Cardiac muscle cell (in vitro differentiated cells and primary cell): Measurements from ENCODE around the gene NUP107. TPM values are rescaled to one million over a fixed set of nuclear protein-coding genes. Genes with fewer than 3 reads are reported as not detected.
"Not testable (repeated sequence)": the region's sequence is repeated elsewhere in the genome, so short reads cannot be mapped to it uniquely, and the experiment has no call there.

Source experiments
- DNase-seq, 2 donors: peaks; one replicate each; pipeline versions ENCODE4 v3.0.0 to v3.0.0-alpha.2; 2010 to 2017; ENCODE audit warnings: low read depth in 1 of 2, low spot score in 1 of 2
- H3K27ac ChIP-seq: fragments of 200-600 bp; sonication (generic); 2 replicates; pipeline ENCODE4 v1.5.1; 2016
- H3K27me3 ChIP-seq: fragments of 200-600 bp; sonication (generic); 2 replicates; pipeline ENCODE4 v1.6.0; 2016; ENCODE audit warnings: control low read depth
- H3K36me3 ChIP-seq: fragments of 200-600 bp; sonication (generic); 2 replicates; pipeline ENCODE4 v1.5.1; 2016; ENCODE audit warnings: control low read depth
- H3K4me1 ChIP-seq: fragments of 200-600 bp; sonication (generic); 2 replicates; pipeline ENCODE4 v1.8.1; 2017; ENCODE audit warnings: low read depth, mild to moderate bottlenecking, mixed run types
- H3K4me3 ChIP-seq: fragments of 200-600 bp; sonication (generic); 2 replicates; pipeline ENCODE4 v1.5.1; 2016; ENCODE audit warnings: mild to moderate bottlenecking
- H3K9me3 ChIP-seq: fragments of 200-600 bp; sonication (generic); 2 replicates; pipeline ENCODE4 v1.5.1; 2017; ENCODE audit warnings: low read depth, mild to moderate bottlenecking, control low read depth
- polyA plus RNA-seq: library from polyadenylated mRNA; unstranded; fragments of >200 nt; fragmentation: Nextera tagmentation; extraction: Ambion mirVana; gene quantifications from 2 replicates; pipeline ENCODE4 v1.2.1, GENCODE V29; 2016
- total RNA-seq: library from RNA; depleted of rRNA; stranded (reverse); fragments of >200 nt; gene quantifications from 2 replicates; pipeline ENCODE4 v1.2.3, GENCODE V29; 2016
- TF ChIP-seq, protein P1 (sequence below): IDR thresholded peaks from 2 replicates; pipeline ENCODE4 v1.5.1; 2012; ENCODE audit warnings: low read depth, mild to moderate bottlenecking, low read length

The NUP107 gene
- total RNA-seq (28.1 and 33.4 TPM in 2 replicates), polyA plus RNA-seq (53.9 and 69.5 TPM in 2 replicates)

GRCh38 chr12:68686595-68687521 is at the start of gene NUP107:
Gene NUP107 (plus strand): TSS chr12:68686978. CDS start chr12:68687066, 88 bp downstream.
- DNase-seq, result peak; percentile 99 to 100
- TF ChIP-seq, protein P1, sequence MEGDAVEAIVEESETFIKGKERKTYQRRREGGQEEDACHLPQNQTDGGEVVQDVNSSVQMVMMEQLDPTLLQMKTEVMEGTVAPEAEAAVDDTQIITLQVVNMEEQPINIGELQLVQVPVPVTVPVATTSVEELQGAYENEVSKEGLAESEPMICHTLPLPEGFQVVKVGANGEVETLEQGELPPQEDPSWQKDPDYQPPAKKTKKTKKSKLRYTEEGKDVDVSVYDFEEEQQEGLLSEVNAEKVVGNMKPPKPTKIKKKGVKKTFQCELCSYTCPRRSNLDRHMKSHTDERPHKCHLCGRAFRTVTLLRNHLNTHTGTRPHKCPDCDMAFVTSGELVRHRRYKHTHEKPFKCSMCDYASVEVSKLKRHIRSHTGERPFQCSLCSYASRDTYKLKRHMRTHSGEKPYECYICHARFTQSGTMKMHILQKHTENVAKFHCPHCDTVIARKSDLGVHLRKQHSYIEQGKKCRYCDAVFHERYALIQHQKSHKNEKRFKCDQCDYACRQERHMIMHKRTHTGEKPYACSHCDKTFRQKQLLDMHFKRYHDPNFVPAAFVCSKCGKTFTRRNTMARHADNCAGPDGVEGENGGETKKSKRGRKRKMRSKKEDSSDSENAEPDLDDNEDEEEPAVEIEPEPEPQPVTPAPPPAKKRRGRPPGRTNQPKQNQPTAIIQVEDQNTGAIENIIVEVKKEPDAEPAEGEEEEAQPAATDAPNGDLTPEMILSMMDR, result peak; percentile 28
- H3K4me1 ChIP-seq, result peaks cover 8% of the 10 kb centered on the region
- H3K27ac ChIP-seq, result peak within 1 kb of the TSS; percentile 87
- H3K4me3 ChIP-seq, result peak within 1 kb of the TSS; percentile 54
- H3K9me3 ChIP-seq, result no peaks in the 10 kb centered on the region
- H3K36me3 ChIP-seq, result peaks cover 14% of the 10 kb centered on the region
- H3K27me3 ChIP-seq, result no peaks in the 10 kb centered on the region

DNA sequence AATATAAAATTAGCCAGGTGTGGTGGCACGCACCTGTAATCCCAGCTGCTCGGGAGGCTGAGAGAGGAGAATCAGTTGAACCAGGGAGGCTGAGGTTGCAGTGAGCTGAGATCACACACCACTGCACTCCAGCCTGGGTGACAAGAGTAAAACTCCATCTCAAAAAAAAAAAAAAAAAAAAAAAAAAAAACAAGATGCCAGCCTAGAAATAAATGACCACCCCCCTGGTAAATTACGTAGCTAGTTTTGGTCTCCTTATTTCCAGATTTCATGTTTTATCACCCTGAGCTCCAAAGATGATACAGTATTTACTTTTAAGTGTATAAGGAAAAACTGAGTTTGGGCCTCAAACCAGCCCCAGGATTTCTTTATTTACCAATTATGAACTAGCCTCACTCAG is 49.3 kb upstream of the NUP107 start:
- not testable (repeated sequence) for H3K4me3 ChIP-seq, H3K27me3 ChIP-seq, H3K36me3 ChIP-seq, H3K27ac ChIP-seq, H3K4me1 ChIP-seq, DNase-seq, H3K9me3 ChIP-seq

- Histone ChIP-seq H3K27ac (no peak overlapping the region), H3K9me3 (no peaks in the 10 kb centered on the region)
- TF ChIP-seq, protein P1, result no peak
These were observed 48.6 kb upstream of the NUP107 start for GRCh38 chr12:68638171-68638570.

GRCh38 chr12:68638721-68639395 is 47.9 kb upstream of the NUP107 start:
- no peaks in the 10 kb centered on the region for H3K27me3 ChIP-seq
- DNase-seq, result no peak
- peak overlapping the region; percentile 42 for H3K27ac ChIP-seq
- H3K9me3 ChIP-seq, result no peaks in the 10 kb centered on the region
- H3K36me3 ChIP-seq, result no peaks in the 10 kb centered on the region
- H3K4me1 ChIP-seq, result no peaks in the 10 kb centered on the region
- H3K4me3 ChIP-seq, result no peak overlapping the region
- TF ChIP-seq, protein P1, result no peak

More at GRCh38 chr12:68638171-68638570, 48.6 kb upstream of the NUP107 start:
- Histone ChIP-seq H3K4me1 (no peaks in the 10 kb centered on the region), H3K36me3 (no peaks in the 10 kb centered on the region), H3K4me3 (no peak overlapping the region), H3K27me3 (no peaks in the 10 kb centered on the region)
- DNase-seq, result no peak

- Histone ChIP-seq H3K4me3 (no peak overlapping the region), H3K36me3 (no peaks in the 10 kb centered on the region), H3K9me3 (no peaks in the 10 kb centered on the region), H3K27ac (peak overlapping the region; percentile 42), H3K27me3 (no peaks in the 10 kb centered on the region), H3K4me1 (no peaks in the 10 kb centered on the region)
- no peak for DNase-seq
- TF ChIP-seq, protein P1, result no peak
These were observed 47.4 kb upstream of the NUP107 start for GRCh38 chr12:68639396-68639767.

GRCh38 chr12:68641138-68641537 is 45.6 kb upstream of the NUP107 start:
- H3K27ac ChIP-seq, result peak overlapping the region; percentile 11
- no peaks in the 10 kb centered on the region for H3K36me3 ChIP-seq

More at GRCh38 chr12:68641138-68641537, 45.6 kb upstream of the NUP107 start:
- Histone ChIP-seq H3K4me3 (no peak overlapping the region), H3K27me3 (no peaks in the 10 kb centered on the region), H3K4me1 (no peaks in the 10 kb centered on the region), H3K9me3 (no peaks in the 10 kb centered on the region)
- DNase-seq, result no peak
- TF ChIP-seq, protein P1, result no peak
